Measurements from ENCODE around the gene PNPLA3. TPM values are rescaled to one million over a fixed set of nuclear protein-coding genes. Genes with fewer than 3 reads are reported as not detected.

PNPLA3 gene
- polyA plus RNA-seq, 1 of the 3 experiments (the other 2 are of a cell fraction): 3.2 TPM

GRCh38 chr22:43876866-43877509, 46.6 kb upstream of the PNPLA3 start:
- H3K4me1 ChIP-seq (ENCODE audit: control insufficient read depth in 1 of 2, insufficient read depth in 2 of 2, low read depth in 1 of 2, low read length in 1 of 2): no peaks in the 10 kb centered on the region
- no peaks in the 10 kb centered on the region for H3K27me3 ChIP-seq (ENCODE audit: insufficient read depth)
- no peaks in the 10 kb centered on the region for H3K36me3 ChIP-seq (replicated peaks in 1 of 2; ENCODE audit: control insufficient read depth in 1 of 2, insufficient read depth in 2 of 2, low read length in 1 of 2)
- H2AFZ ChIP-seq (ENCODE audit: low read depth): no peak overlapping the region
- no peaks in the 10 kb centered on the region for H3K9me2 ChIP-seq
- no peak overlapping the region for H3K4me2 ChIP-seq
- WGBS (ENCODE audit: low lambda C conversion rate): 49% methylated on average over 4 of the region's 5 CpGs
- H3K4me3 ChIP-seq (ENCODE audit: low read depth in 2 of 2, low read length in 1 of 2): no peak overlapping the region
- CTCF ChIA-PET: interaction anchor here (0.9 to 1.2 kb wide), 2 partner anchors 8 to 9 kb away, joined by 3 to 10 read pairs; no protein-coding TSS in a partner anchor
- H3F3A ChIP-seq (replicated peaks; ENCODE audit: insufficient read depth): no peaks in the 10 kb centered on the region
- no peak overlapping the region for H3K27ac ChIP-seq (ENCODE audit: low read depth in 2 of 2, low read length in 1 of 2)
- no peak overlapping the region for H3K9ac ChIP-seq
- TF ChIP-seq REST (IDR thresholded peaks at IDR 0.05; ENCODE audit: low read depth, low read length): no peak
- TF ChIP-seq NFIC (IDR thresholded peaks at IDR 0.05; ENCODE audit: borderline replicate concordance): no peak
- TF ChIP-seq TEAD4 (IDR thresholded peaks at IDR 0.05; ENCODE audit: borderline replicate concordance, insufficient read depth): no peak
- no peak for TF ChIP-seq SMC3 (IDR thresholded peaks at IDR 0.05; ENCODE audit: low read depth, low read length)
- TF ChIP-seq MEF2A (IDR thresholded peaks at IDR 0.05; ENCODE audit: borderline replicate concordance, low read depth): no peak
- TF ChIP-seq GATA2 (CRISPR knock-in tag; IDR thresholded peaks at IDR 0.05): no peak
- no peak for TF ChIP-seq RFX5 (IDR thresholded peaks at IDR 0.05; ENCODE audit: low read length)
- no peak for TF ChIP-seq USF1 (IDR thresholded peaks at IDR 0.05; ENCODE audit: borderline replicate concordance, low read depth)
- POLR2A ChIA-PET: no interaction called here
- no peaks in the 10 kb centered on the region for H3K79me2 ChIP-seq (ENCODE audit: insufficient read depth)
- H3K9me3 ChIP-seq: no peaks in the 10 kb centered on the region
- H4K20me1 ChIP-seq (ENCODE audit: insufficient read depth): no peaks in the 10 kb centered on the region
- DNase-seq: no peak

- POLR2A ChIA-PET: no interaction called here
- no peak for TF ChIP-seq EP300 (IDR thresholded peaks at IDR 0.05; ENCODE audit: borderline replicate concordance in 1 of 2, low read depth in 1 of 2, low read length in 1 of 2)
- no peak for TF ChIP-seq NRF1 (IDR thresholded peaks at IDR 0.05; ENCODE audit: low read depth, low read length)
- DNase-seq: no peak
- Histone ChIP-seq H3K27me3 (ENCODE audit: insufficient read depth) (no peaks in the 10 kb centered on the region), H3K4me2 (no peak overlapping the region), H3K36me3 (replicated peaks in 1 of 2; ENCODE audit: control insufficient read depth in 1 of 2, insufficient read depth in 2 of 2, low read length in 1 of 2) (no peaks in the 10 kb centered on the region), H3K9me2 (no peaks in the 10 kb centered on the region), H3F3A (replicated peaks; ENCODE audit: insufficient read depth) (no peaks in the 10 kb centered on the region), H4K20me1 (ENCODE audit: insufficient read depth) (no peaks in the 10 kb centered on the region), H3K4me3 (ENCODE audit: low read depth in 2 of 2, low read length in 1 of 2) (no peak overlapping the region), H3K4me1 (ENCODE audit: control insufficient read depth in 1 of 2, insufficient read depth in 2 of 2, low read depth in 1 of 2, low read length in 1 of 2) (no peaks in the 10 kb centered on the region), H3K9me3 (no peaks in the 10 kb centered on the region), H2AFZ (ENCODE audit: low read depth) (no peak overlapping the region), H3K79me2 (ENCODE audit: insufficient read depth) (no peaks in the 10 kb centered on the region), H3K27ac (ENCODE audit: low read depth in 2 of 2, low read length in 1 of 2) (no peak overlapping the region), H3K9ac (no peak overlapping the region)
- WGBS (ENCODE audit: low lambda C conversion rate): 44% methylated on average over 8 of the region's 12 CpGs
- CTCF ChIA-PET: no interaction called here
These were observed 45.4 kb upstream of the PNPLA3 start for GRCh38 chr22:43878079-43878795.

Measured in SK-N-SH (cell line).